Measurements from ENCODE around the gene ZNF213.

The ZNF213 gene

DNA sequence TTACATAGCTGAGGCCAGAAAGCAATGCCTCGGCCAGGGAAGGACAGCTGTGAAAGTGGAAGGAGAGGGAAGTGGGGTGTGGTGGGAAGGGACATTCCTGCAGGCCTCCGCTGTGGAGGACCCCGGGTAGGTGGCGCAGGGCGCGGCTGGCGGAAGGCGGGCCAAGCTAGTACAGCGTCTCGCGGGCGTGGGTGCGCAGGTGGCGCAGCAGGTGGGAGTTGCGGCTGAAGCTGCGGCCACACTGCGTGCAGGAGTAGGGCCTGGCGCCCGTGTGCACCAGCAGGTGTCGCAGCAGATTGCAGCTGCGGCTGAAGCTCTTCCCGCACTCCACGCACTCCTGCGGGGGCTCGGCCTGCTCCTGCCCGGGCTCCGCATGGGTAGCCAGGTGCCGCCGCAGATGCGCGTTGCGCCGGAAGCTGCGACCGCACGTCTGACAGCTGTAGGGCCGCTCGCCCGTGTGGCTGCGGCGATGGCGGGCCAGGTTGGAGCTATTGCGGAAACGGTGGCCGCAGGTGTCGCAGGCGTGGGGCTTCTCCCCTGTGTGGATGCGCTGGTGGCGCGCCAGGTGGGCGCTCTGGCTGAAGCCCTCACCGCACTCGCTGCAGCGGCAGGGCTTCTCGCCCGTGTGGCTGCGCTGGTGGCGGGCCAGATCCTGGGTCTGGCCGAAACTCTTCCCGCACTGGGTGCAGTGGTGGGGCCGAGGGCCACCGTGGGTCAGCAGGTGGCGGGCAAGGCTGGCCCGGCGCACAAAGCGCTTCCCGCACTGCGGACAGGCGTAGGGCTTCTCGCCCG is 45.7 kb upstream of the ZNF213 start:
- in situ Hi-C loops (cut with MboI; ENCODE audit: low pct_unique_long_range_greater_than_20kb, low sequenced_read_pairs, unreplicated experiment) = no loop called here
- TF ChIP-seq, protein P1, sequence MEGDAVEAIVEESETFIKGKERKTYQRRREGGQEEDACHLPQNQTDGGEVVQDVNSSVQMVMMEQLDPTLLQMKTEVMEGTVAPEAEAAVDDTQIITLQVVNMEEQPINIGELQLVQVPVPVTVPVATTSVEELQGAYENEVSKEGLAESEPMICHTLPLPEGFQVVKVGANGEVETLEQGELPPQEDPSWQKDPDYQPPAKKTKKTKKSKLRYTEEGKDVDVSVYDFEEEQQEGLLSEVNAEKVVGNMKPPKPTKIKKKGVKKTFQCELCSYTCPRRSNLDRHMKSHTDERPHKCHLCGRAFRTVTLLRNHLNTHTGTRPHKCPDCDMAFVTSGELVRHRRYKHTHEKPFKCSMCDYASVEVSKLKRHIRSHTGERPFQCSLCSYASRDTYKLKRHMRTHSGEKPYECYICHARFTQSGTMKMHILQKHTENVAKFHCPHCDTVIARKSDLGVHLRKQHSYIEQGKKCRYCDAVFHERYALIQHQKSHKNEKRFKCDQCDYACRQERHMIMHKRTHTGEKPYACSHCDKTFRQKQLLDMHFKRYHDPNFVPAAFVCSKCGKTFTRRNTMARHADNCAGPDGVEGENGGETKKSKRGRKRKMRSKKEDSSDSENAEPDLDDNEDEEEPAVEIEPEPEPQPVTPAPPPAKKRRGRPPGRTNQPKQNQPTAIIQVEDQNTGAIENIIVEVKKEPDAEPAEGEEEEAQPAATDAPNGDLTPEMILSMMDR (IDR thresholded peaks at IDR 0.05; ENCODE audit: extremely low read depth, insufficient read depth, missing control alignments) = no peak
- peak; percentile 9 for DNase-seq (ENCODE audit: low spot score)

DNA sequence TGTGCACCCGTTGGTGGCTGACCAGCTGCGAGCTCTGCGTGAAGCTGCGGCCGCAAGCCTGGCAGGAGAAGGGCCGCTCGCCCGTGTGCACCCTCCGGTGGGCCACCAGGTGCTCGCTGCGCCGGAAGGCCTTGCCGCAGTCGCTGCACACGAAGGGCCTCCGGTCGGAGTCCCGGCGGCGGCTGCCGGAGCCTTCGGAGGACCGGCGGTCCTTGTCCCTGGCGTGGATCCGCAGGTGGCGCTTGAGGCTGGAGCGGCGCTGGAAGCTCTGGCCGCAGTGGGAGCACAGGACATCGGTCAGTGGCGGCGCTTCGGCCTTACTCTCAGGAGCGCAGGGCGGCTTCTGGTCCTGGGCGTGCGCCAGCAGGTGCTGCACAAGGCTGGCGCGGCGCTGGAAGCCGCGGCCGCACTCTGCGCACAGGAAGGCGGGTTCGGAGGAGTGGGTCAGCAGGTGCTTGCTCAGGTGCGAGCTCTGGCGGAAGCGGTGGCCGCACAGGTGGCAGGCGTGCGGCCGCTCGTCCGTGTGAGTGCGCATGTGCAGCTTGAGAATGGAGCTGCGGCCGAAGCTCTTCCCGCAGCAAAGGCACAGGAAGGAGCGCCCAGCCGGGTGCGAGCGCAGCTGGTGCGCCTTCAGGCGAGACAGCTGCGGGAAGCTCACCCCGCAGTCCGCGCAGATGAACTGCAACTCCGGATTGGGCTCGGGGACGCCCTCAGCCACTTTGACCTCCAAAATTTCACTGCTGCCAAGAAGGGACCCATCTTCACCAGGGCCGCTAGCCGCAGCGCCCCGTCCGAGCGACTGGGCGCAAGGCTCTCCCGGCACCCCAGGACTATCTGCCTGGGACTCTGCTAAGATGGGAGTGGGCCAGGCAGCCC is 44.9 kb upstream of the ZNF213 start:
- TF ChIP-seq, protein P1 (IDR thresholded peaks at IDR 0.05; ENCODE audit: extremely low read depth, insufficient read depth, missing control alignments) = no peak
- in situ Hi-C loops (cut with MboI; ENCODE audit: low pct_unique_long_range_greater_than_20kb, low sequenced_read_pairs, unreplicated experiment) = no loop called here
- DNase-seq (ENCODE audit: low spot score) = peak; percentile 16

DNA sequence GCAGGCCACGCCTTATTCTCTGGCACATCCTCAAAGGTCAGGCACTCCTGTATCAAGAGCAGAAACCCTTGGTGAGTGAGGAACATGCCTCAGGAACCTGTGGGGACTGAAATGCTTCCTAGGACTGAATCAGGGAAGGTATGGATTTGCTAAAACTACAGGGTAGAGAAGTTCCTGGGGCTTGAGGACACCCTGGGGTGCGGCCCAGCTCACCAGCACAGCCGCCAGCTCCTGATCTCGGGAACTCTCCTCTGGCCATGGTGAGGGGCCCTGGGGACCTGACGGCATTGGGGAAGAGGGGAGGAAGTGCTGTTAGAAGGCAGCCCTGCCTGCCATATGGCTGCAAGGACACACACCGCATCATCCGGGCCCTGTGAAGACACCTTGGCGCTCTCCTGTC is 43.3 kb upstream of the ZNF213 start:
- no peak for DNase-seq (ENCODE audit: low spot score)
- in situ Hi-C loops (cut with MboI; ENCODE audit: low pct_unique_long_range_greater_than_20kb, low sequenced_read_pairs, unreplicated experiment) = no loop called here
- TF ChIP-seq, protein P1 (IDR thresholded peaks at IDR 0.05; ENCODE audit: extremely low read depth, insufficient read depth, missing control alignments) = no peak

DNA sequence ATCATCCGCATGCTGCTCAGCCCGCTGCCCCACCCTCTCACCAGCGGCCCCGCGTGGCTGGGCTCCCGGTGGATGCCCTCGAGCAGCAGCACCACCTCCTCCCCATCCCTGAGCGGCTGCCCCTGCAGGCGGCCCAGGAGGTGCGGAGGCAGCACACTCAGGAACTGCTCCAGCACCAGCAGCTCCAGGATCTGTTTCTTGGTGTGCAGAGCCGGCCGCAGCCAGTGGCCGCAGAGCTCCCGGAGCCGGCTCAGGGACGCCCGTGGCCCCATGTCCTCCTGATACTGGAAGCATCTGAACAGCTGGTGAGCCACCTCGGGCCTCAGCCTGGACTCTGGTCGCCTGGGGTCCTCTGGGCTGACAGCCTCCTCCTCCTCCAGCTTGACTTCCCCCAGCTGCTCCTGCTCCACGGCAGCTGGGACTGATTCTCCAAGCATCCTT is 42.3 kb upstream of the ZNF213 start:
- TF ChIP-seq, protein P1 (IDR thresholded peaks at IDR 0.05; ENCODE audit: extremely low read depth, insufficient read depth, missing control alignments) = no peak
- in situ Hi-C loops (cut with MboI; ENCODE audit: low pct_unique_long_range_greater_than_20kb, low sequenced_read_pairs, unreplicated experiment) = no loop called here
- peak; percentile 9 for DNase-seq (ENCODE audit: low spot score)

DNA sequence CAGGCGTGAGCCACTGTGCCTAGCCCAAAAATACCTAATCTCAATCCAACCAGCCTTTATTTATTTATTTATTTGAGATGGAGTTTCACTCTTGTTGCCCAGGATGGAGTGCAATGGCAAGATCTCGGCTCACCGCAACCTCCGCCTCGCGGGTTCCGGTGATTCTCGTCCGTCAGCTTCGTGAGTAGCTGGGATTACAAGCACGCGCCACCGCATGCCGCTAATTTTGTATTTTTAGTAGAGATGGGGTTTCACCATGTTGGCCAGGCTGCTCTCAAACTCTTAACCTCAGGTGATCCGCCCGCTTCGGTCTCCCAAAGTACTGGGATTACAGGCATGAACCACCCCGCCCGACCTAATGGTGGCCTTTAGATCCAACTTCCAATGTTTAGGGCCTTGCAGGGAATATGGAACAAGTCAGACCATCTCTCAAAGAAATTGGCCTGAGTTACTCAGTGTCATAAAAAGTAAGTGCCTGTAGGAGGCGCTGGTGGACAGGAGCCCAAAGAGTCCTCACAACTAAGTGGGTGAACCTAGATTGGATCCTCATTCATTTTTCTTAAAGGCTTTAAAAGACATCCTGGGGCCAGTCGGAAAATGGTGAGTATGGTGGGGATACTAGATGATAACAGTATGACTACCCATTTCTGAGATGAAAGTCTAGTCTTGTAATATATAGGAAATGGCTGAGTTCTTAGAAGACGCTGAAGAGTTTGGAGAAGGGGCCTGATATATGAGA is 40.4 kb upstream of the ZNF213 start:
- peak; percentile 78 for DNase-seq (ENCODE audit: low spot score)
- in situ Hi-C loops (cut with MboI; ENCODE audit: low pct_unique_long_range_greater_than_20kb, low sequenced_read_pairs, unreplicated experiment) = no loop called here

More for the DNA sequence above, 40.4 kb upstream of the ZNF213 start:
- TF ChIP-seq, protein P1 (IDR thresholded peaks at IDR 0.05; ENCODE audit: extremely low read depth, insufficient read depth, missing control alignments) = peak; percentile 66
